ENCODE measurements around the gene TAP2. TPM values are rescaled to one million over a fixed set of nuclear protein-coding genes. Genes with fewer than 3 reads are reported as not detected.
A peak's percentile ranks its signal among the peaks of the same experiment; 100 is the strongest.

The TAP2 gene
- total and polyA plus RNA-seq, 2 experiments from 2014 or later: 4.9 to 102 TPM

DNA sequence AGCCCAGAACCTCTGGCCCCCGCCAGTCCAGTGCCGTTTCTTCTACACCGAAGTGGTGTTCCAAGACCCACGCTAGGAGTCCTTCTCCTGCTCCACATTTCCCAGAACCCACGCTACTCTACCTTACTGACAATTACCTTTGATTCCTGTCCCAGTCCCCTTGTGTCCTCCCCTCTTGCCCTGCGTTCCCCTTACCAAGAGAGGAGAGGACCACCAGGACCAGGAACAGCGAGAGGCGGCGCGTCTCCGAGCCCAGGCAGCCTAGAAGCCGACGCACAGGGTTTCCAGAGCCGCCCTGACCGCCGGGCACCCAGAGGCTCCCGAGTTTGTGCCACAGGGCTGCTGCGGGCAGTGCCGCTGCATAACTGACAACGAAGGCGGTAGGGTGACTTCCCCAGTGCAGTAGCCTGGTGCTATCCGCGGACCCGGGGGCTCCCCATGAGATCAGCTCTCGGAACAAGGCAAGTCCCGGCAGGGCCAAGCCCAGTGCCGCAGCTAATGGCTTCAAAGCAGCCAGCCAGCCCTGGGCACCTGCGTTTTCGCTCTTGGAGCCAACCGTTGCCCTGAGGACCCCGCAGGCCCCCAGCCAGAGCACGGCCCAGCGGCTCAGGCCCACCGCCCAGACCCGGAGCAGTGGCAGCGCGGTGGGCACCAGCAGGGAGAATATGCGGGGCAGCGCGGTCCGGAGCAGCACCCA, 14.5 kb upstream of the TAP2 start:
- H3K4me1 Mint-ChIP-seq: peaks cover 20% of the 10 kb centered on the region
- ATAC-seq (peak; percentile 40), DNase-seq (ENCODE audit: low spot score) (peak; percentile 51)
- H3K4me3 Mint-ChIP-seq: peak overlapping the region; percentile 92
- no peak overlapping the region for H3K27ac ChIP-seq (ENCODE audit: low read depth)
- H3K4me3 ChIP-seq: peak overlapping the region; percentile 94
- H3K27me3 Mint-ChIP-seq (ENCODE audit: insufficient read depth, low read depth, poor library complexity): peaks cover 41% of the 10 kb centered on the region
- H3K27ac Mint-ChIP-seq: no peak overlapping the region
- no peaks in the 10 kb centered on the region for H3K79me2 ChIP-seq (replicated peaks; ENCODE audit: insufficient read depth)
- H3K4me2 ChIP-seq: peak overlapping the region; percentile 98
- peaks cover 47% of the 10 kb centered on the region for H3K27me3 ChIP-seq (ENCODE audit: insufficient read depth)
- no peaks in the 10 kb centered on the region for H4K20me1 ChIP-seq (replicated peaks; ENCODE audit: insufficient read depth)
- 0 out of 2 replicates have a peak, but pooled peaks cover 5% of the 10 kb centered on the region for H3F3A ChIP-seq (replicated peaks; ENCODE audit: low read depth)
- peak overlapping the region; percentile 96 for H2AFZ ChIP-seq
- H3K36me3 ChIP-seq (ENCODE audit: insufficient read depth): no peaks in the 10 kb centered on the region; the same call in 1 of the 2 replicates
- peaks cover 13% of the 10 kb centered on the region; the same call in 1 of the 3 replicates for H3K36me3 Mint-ChIP-seq (ENCODE audit: low read depth)
- peaks cover 12% of the 10 kb centered on the region; the same call in 1 of the 2 replicates for H3K4me1 ChIP-seq (ENCODE audit: insufficient read depth)
- no peaks in the 10 kb centered on the region; the same call in 2 of the 3 replicates for H3K9me3 Mint-ChIP-seq
- TF ChIP-seq, protein P1, sequence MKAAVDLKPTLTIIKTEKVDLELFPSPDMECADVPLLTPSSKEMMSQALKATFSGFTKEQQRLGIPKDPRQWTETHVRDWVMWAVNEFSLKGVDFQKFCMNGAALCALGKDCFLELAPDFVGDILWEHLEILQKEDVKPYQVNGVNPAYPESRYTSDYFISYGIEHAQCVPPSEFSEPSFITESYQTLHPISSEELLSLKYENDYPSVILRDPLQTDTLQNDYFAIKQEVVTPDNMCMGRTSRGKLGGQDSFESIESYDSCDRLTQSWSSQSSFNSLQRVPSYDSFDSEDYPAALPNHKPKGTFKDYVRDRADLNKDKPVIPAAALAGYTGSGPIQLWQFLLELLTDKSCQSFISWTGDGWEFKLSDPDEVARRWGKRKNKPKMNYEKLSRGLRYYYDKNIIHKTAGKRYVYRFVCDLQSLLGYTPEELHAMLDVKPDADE (IDR thresholded peaks at IDR 0.05): 0 out of 2 replicates have a peak, but pooled peaks have one; percentile 4
- TF ChIP-seq, protein P2, sequence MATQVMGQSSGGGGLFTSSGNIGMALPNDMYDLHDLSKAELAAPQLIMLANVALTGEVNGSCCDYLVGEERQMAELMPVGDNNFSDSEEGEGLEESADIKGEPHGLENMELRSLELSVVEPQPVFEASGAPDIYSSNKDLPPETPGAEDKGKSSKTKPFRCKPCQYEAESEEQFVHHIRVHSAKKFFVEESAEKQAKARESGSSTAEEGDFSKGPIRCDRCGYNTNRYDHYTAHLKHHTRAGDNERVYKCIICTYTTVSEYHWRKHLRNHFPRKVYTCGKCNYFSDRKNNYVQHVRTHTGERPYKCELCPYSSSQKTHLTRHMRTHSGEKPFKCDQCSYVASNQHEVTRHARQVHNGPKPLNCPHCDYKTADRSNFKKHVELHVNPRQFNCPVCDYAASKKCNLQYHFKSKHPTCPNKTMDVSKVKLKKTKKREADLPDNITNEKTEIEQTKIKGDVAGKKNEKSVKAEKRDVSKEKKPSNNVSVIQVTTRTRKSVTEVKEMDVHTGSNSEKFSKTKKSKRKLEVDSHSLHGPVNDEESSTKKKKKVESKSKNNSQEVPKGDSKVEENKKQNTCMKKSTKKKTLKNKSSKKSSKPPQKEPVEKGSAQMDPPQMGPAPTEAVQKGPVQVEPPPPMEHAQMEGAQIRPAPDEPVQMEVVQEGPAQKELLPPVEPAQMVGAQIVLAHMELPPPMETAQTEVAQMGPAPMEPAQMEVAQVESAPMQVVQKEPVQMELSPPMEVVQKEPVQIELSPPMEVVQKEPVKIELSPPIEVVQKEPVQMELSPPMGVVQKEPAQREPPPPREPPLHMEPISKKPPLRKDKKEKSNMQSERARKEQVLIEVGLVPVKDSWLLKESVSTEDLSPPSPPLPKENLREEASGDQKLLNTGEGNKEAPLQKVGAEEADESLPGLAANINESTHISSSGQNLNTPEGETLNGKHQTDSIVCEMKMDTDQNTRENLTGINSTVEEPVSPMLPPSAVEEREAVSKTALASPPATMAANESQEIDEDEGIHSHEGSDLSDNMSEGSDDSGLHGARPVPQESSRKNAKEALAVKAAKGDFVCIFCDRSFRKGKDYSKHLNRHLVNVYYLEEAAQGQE (IDR thresholded peaks at IDR 0.05; ENCODE audit: unreplicated experiment): no peak
- no peaks in the 10 kb centered on the region for H3K9me2 ChIP-seq (ENCODE audit: insufficient read depth)

DNA sequence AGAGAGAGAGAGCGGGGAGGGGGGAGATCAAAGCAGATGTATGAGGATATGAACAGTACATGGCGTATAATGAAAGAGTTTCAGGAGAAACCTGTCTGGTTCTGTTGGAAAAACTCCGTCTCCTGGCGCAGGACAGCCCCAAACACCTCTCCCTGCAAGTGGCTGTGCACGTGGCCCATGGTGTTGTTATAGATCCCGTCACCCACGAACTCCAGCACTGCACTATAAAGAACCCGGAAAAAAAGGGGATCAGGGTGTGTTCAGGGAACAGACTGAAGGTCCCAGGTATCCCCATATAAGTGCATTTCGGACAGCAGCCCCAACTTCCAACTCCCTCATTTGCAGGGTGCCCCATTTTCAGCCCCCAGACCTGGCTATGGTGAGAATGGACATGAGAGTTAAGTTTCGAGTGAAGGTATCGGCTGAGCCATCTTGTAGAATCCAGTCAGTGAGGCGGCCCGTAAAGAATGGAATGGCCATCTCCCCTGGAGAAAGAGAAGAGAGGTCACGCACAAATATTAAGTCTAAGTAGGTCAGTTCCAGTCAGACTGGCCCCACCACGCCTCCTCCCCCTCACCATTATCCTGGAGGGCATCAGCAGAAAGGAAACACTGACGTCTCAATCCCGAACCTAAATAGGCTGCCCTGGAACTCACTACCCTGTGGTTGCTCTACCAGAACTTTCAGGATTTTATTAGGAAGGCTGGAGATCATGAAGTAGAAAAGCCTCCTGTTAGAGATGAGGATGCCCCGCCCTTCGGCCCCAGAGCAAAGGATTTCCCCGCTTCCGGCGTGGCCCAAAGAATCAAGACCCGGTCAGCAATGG, 13.7 kb upstream of the TAP2 start:
- DNase-seq (ENCODE audit: low spot score): peak; percentile 48
- H3K27ac Mint-ChIP-seq: no peak overlapping the region
- Histone ChIP-seq H3K4me3 (peak overlapping the region; percentile 94), H2AFZ (peak overlapping the region; percentile 96), H3K27me3 (ENCODE audit: insufficient read depth) (peaks cover 47% of the 10 kb centered on the region), H4K20me1 (replicated peaks; ENCODE audit: insufficient read depth) (no peaks in the 10 kb centered on the region), H3F3A (replicated peaks; ENCODE audit: low read depth) (0 out of 2 replicates have a peak, but pooled peaks cover 5% of the 10 kb centered on the region), H3K27ac (ENCODE audit: low read depth) (no peak overlapping the region), H3K79me2 (replicated peaks; ENCODE audit: insufficient read depth) (no peaks in the 10 kb centered on the region), H3K4me1 (ENCODE audit: insufficient read depth) (peaks cover 12% of the 10 kb centered on the region; the same call in 1 of the 2 replicates), H3K36me3 (ENCODE audit: insufficient read depth) (no peaks in the 10 kb centered on the region; the same call in 1 of the 2 replicates), H3K9me2 (ENCODE audit: insufficient read depth) (no peaks in the 10 kb centered on the region), H3K4me2 (peak overlapping the region; percentile 98)
- H3K9me3 Mint-ChIP-seq: no peaks in the 10 kb centered on the region; the same call in 2 of the 3 replicates
- TF ChIP-seq, protein P2 (IDR thresholded peaks at IDR 0.05; ENCODE audit: unreplicated experiment): no peak
- no peak for TF ChIP-seq CREB1 (CRISPR knock-in tag; IDR thresholded peaks at IDR 0.05; ENCODE audit: low read depth)
- TF ChIP-seq EZH2 (IDR thresholded peaks at IDR 0.05; ENCODE audit: low read depth, unreplicated experiment): peak; percentile 28
- no peak for TF ChIP-seq NANOG (IDR thresholded peaks at IDR 0.05; ENCODE audit: borderline replicate concordance)
- peak overlapping the region; percentile 92 for H3K4me3 Mint-ChIP-seq
- ATAC-seq: no peak; the same call in 2 of the 3 replicates
- peaks cover 20% of the 10 kb centered on the region for H3K4me1 Mint-ChIP-seq
- peaks cover 42% of the 10 kb centered on the region for H3K27me3 Mint-ChIP-seq (ENCODE audit: insufficient read depth, low read depth, poor library complexity)
- peaks cover 15% of the 10 kb centered on the region; the same call in 2 of the 3 replicates for H3K36me3 Mint-ChIP-seq (ENCODE audit: low read depth)

All from GM23338 (cell line).